OCI-LY7 (cell line): ENCODE results near the gene CDCA5.

Source experiments
- CTCF ChIP-seq: fragments of 200-600 bp; sonication (generic); conservative IDR thresholded peaks from 2 replicates; pipeline ENCODE4 v1.5.1; 2014; ENCODE audit warnings: mild to moderate bottlenecking, antibody characterized with exemption, low read length, moderate library complexity, mixed read lengths
- EZH2phosphoT487 ChIP-seq: fragments of 200-600 bp; sonication (generic); IDR thresholded peaks from 2 replicates; pipeline ENCODE4 v1.6.1; 2018; ENCODE audit warnings: low read depth, borderline replicate concordance, mild to moderate bottlenecking, mixed run types, antibody characterized with exemption, low read length, moderate library complexity, mixed read lengths

- TF ChIP-seq CTCF (no peak), EZH2phosphoT487 (no peak)
These were observed 47.0 kb upstream of the CDCA5 start for GRCh38 chr11:65130631-65131416.
